ENCODE measurements around the gene PAPPA2.

DNA sequence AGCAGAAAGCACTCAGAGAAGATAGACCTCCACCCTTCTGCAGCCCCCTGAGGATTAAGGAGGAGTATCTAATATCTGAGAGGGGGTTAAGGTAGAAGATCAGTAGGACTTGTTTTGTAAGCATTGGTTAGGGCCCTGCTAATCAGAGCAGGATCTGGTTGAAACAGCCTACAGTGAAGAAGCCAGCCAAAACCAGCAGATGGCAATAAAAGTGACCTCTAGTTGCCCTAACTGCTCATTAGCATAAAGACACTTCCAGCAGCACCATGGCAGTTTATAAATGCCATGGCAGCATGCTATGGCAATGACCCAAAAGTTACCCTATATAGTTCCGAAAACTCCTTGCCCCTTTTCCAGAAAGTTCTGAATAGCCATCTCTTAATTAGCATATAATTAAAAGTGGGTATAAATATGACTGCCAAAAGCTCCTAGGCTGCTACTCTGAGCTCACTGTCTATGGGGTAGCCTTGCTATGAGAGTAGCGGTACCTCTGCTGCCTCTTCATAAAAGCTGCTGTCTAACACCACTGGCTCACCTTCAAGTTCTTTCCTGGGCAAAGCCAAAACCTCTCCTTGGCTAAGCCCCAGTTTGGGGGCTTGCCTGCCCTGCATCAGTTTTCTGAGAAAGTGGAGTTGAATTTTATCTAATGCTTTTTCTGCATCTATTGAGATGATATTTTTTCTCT lies 254.2 kb downstream of the PAPPA2 start:
- TF ChIP-seq, protein P1, sequence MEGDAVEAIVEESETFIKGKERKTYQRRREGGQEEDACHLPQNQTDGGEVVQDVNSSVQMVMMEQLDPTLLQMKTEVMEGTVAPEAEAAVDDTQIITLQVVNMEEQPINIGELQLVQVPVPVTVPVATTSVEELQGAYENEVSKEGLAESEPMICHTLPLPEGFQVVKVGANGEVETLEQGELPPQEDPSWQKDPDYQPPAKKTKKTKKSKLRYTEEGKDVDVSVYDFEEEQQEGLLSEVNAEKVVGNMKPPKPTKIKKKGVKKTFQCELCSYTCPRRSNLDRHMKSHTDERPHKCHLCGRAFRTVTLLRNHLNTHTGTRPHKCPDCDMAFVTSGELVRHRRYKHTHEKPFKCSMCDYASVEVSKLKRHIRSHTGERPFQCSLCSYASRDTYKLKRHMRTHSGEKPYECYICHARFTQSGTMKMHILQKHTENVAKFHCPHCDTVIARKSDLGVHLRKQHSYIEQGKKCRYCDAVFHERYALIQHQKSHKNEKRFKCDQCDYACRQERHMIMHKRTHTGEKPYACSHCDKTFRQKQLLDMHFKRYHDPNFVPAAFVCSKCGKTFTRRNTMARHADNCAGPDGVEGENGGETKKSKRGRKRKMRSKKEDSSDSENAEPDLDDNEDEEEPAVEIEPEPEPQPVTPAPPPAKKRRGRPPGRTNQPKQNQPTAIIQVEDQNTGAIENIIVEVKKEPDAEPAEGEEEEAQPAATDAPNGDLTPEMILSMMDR (conservative IDR thresholded peaks at IDR 0.05): peak; percentile 23
- TF ChIP-seq ZFX (IDR thresholded peaks at IDR 0.05): no peak
